H54 (cell line): ENCODE results near the gene CFAP410.

ENCODE experiments used
- DNase-seq: peaks from one replicate; pipeline ENCODE4 v3.0.0; 2011; ENCODE audit warnings: low spot score, mixed read lengths; ENCODE audit not compliant: insufficient read length
- FAIRE-seq: peaks from 3 replicates; lab custom pipeline; 2011; peaks lifted over from hg19 to GRCh38; lab: Jason Lieb, UNC
- POLR2A ChIP-seq: IDR thresholded peaks from 2 replicates; pipeline ENCODE4 v1.6.1; 2011; ENCODE audit warnings: low read depth, mild to moderate bottlenecking, low read length

The CFAP410 gene

GRCh38 chr21:44335266-44336059, 3.7 kb downstream of the CFAP410 start:
- no peak for DNase-seq
- no peak for TF ChIP-seq POLR2A
- FAIRE-seq, result no peak

GRCh38 chr21:44334329-44335030, 4.7 kb downstream of the CFAP410 start:
- no peak for TF ChIP-seq POLR2A
- DNase-seq (no peak), FAIRE-seq (no peak)

- no peak for FAIRE-seq
- TF ChIP-seq POLR2A, result no peak
- DNase-seq, result no peak
Measured at GRCh38 chr21:44333509-44334328, 5.5 kb downstream of the CFAP410 start.

GRCh38 chr21:44332965-44333364, 6.2 kb downstream of the CFAP410 start:
- DNase-seq (no peak), FAIRE-seq (no peak)
- no peak for TF ChIP-seq POLR2A

- TF ChIP-seq POLR2A, result no peak
- FAIRE-seq (no peak), DNase-seq (no peak)
Measured at GRCh38 chr21:44332383-44332782, 6.8 kb downstream of the CFAP410 start.

GRCh38 chr21:44331650-44332307, 7.4 kb downstream of the CFAP410 start:
- no peak for DNase-seq
- no peak for FAIRE-seq
- no peak for TF ChIP-seq POLR2A

GRCh38 chr21:44331209-44331608, 8.0 kb downstream of the CFAP410 start:
- no peak for DNase-seq
- TF ChIP-seq POLR2A, result no peak
- no peak for FAIRE-seq

GRCh38 chr21:44330698-44331097, 8.5 kb downstream of the CFAP410 start:
- DNase-seq, result no peak
- FAIRE-seq, result no peak
- TF ChIP-seq POLR2A, result no peak

GRCh38 chr21:44329971-44330681, 9.1 kb downstream of the CFAP410 start:
- FAIRE-seq (no peak), DNase-seq (no peak)
- no peak for TF ChIP-seq POLR2A

GRCh38 chr21:44329086-44329889, 9.9 kb downstream of the CFAP410 start:
- TF ChIP-seq POLR2A, result no peak
- no peak for DNase-seq
- FAIRE-seq, result no peak

GRCh38 chr21:44328242-44328895, 10.8 kb downstream of the CFAP410 start:
- no peak for TF ChIP-seq POLR2A
- no peak for DNase-seq
- no peak for FAIRE-seq

- DNase-seq (no peak), FAIRE-seq (no peak)
- no peak for TF ChIP-seq POLR2A
Measured at GRCh38 chr21:44327603-44327974, 11.6 kb downstream of the CFAP410 start.
